H1 (cell line): Measurements from ENCODE around the gene OSMR.

ENCODE experiments used
- CBX5 ChIP-seq: fragments of 300-800, 300-1000 bp; sonication (generic); IDR thresholded peaks from 2 replicates; pipeline ENCODE4 v1.7.1; 2016; ENCODE audit warnings: antibody characterized with exemption, low read length, low read depth
- GABPA ChIP-seq: IDR thresholded peaks from 2 replicates; pipeline ENCODE4 v1.6.1; 2011; ENCODE audit warnings: mild to moderate bottlenecking, low read length, moderate library complexity, borderline replicate concordance; ENCODE audit not compliant: insufficient read depth
- POLR2A ChIP-seq, 2 experiments: IDR thresholded peaks; 1 replicate in 1 of 2; 2 replicates in 1 of 2; pipeline ENCODE4 v1.6.1; 2011; ENCODE audit warnings: low read depth in 2 of 2, low read length in 2 of 2, mild to moderate bottlenecking in 2 of 2; ENCODE audit errors: control extremely low read depth in 1 of 2
- POLR2AphosphoS5 ChIP-seq: IDR thresholded peaks from 2 replicates; pipeline ENCODE4 v1.6.1; 2011; ENCODE audit warnings: low read depth, low read length
- RAD21 ChIP-seq, 2 experiments: IDR thresholded peaks in 1 of 2; conservative IDR thresholded peaks in 1 of 2; 2 replicates each; pipeline ENCODE4 v1.6.1; 2011; ENCODE audit warnings: low read depth in 2 of 2, low read length in 2 of 2, improper control_type of control experiment in 1 of 2, inconsistent platforms in 1 of 2, mild to moderate bottlenecking in 1 of 2, moderate library complexity in 1 of 2
- SAP30 ChIP-seq: fragments of 300-600 bp; sonication (generic); IDR thresholded peaks from 2 replicates; pipeline ENCODE4 v1.7.1; 2012; ENCODE audit warnings: low read length, moderate library complexity, mild to moderate bottlenecking, inconsistent platforms; ENCODE audit not compliant: insufficient read depth, insufficient replicate concordance
- TAF1 ChIP-seq: IDR thresholded peaks from 2 replicates; pipeline ENCODE4 v1.6.1; 2011; ENCODE audit warnings: mild to moderate bottlenecking, low read depth, low read length
- TF ChIP-seq, protein P1 (sequence below), 3 experiments: IDR thresholded peaks; 1 replicate in 2 of 3; 2 replicates in 1 of 3; pipeline versions ENCODE4 v1.5.1 to v1.6.1; 2011; ENCODE audit warnings: low read length in 3 of 3, mild to moderate bottlenecking in 3 of 3, inconsistent platforms in 2 of 3, low read depth in 1 of 3, moderate library complexity in 1 of 3; ENCODE audit not compliant: insufficient read depth in 1 of 3; ENCODE audit errors: control extremely low read depth in 1 of 3

DNA sequence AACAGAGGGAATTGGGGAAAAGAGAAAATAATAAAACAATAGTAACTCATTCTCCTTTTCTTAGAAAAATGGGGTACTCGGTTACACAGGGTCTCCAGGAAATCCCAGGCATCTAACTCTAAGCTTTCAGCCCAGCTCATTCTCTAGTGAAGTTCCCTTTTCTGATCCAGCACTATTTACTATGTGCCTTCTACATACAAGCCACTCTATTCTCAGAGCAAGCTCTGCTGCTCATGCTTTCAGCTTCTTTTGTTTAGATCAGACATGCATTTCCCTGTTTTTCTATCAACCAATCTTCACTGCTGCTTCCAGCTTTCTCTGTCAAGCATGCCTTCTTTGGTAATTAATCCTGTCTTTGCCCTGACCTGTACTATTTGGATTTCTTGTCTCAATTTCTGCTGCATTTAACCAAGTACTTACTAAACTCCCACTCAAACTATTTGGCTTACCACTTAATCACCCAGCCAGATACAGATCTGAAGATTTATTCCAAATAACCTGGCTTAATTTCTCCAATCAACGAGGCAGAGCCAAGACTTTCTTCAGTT is 25.3 kb downstream of the OSMR start:
- no peak for TF ChIP-seq SAP30
- no peak for TF ChIP-seq POLR2A (IDR thresholded peaks at IDR 0.05; ENCODE audit: control extremely low read depth in 1 of 2, low read depth in 2 of 2, low read length in 2 of 2)
- no peak for TF ChIP-seq TAF1
- no peak for TF ChIP-seq RAD21 (IDR thresholded peaks at IDR 0.05 in 1 of 2, conservative IDR thresholded peaks at IDR 0.05 in 1 of 2; ENCODE audit: low read depth in 2 of 2, low read length in 2 of 2)
- no peak for TF ChIP-seq POLR2AphosphoS5
- TF ChIP-seq, protein P1, sequence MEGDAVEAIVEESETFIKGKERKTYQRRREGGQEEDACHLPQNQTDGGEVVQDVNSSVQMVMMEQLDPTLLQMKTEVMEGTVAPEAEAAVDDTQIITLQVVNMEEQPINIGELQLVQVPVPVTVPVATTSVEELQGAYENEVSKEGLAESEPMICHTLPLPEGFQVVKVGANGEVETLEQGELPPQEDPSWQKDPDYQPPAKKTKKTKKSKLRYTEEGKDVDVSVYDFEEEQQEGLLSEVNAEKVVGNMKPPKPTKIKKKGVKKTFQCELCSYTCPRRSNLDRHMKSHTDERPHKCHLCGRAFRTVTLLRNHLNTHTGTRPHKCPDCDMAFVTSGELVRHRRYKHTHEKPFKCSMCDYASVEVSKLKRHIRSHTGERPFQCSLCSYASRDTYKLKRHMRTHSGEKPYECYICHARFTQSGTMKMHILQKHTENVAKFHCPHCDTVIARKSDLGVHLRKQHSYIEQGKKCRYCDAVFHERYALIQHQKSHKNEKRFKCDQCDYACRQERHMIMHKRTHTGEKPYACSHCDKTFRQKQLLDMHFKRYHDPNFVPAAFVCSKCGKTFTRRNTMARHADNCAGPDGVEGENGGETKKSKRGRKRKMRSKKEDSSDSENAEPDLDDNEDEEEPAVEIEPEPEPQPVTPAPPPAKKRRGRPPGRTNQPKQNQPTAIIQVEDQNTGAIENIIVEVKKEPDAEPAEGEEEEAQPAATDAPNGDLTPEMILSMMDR (IDR thresholded peaks at IDR 0.05; ENCODE audit: control extremely low read depth in 1 of 3, insufficient read depth in 1 of 3, low read depth in 1 of 3, low read length in 3 of 3): no peak
- TF ChIP-seq CBX5: no peak
- no peak for TF ChIP-seq GABPA
